Measurements from ENCODE around the gene CAB39.

Gene CAB39

DNA sequence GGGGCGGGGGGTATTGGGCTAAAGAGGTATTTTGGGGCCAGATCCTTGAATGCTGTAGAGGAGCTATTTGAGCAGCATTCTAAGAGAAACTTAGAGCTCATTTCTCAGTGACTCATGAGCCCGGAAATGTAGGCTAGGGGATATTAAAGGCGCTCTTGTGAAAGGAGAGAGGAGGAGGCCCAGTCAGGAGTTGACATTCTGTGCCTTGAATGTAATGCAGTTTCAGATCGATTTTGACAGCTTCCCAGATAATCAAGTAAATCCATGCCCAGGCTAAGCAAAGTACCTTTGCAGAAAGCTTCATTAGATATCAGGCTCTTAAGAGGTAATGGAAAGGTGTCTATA, 1.5 kb downstream of the CAB39 start:
- H2AFZ ChIP-seq (ENCODE audit: low read depth), result no peak overlapping the region
- peaks cover 18% of the 10 kb centered on the region for H4K20me1 ChIP-seq (ENCODE audit: insufficient read depth)
- H3K4me2 ChIP-seq, result peak overlapping the region; percentile 76
- peaks cover 61% of the 10 kb centered on the region for H3K79me2 ChIP-seq (ENCODE audit: insufficient read depth, low read depth)
- H3K4me1 ChIP-seq (ENCODE audit: low read depth, poor library complexity, severe bottlenecking), result peaks cover 46% of the 10 kb centered on the region
- peak overlapping the region; percentile 36; the same call in 1 of the 2 replicates for H3K27ac ChIP-seq
- H3K9ac ChIP-seq, result peak overlapping the region; percentile 72; the same call in 1 of the 2 replicates
- H3K36me3 ChIP-seq (ENCODE audit: insufficient read depth), result no peaks in the 10 kb centered on the region
- no peaks in the 10 kb centered on the region for H3K27me3 ChIP-seq (ENCODE audit: insufficient read depth, low read depth)
- TF ChIP-seq, protein P1, sequence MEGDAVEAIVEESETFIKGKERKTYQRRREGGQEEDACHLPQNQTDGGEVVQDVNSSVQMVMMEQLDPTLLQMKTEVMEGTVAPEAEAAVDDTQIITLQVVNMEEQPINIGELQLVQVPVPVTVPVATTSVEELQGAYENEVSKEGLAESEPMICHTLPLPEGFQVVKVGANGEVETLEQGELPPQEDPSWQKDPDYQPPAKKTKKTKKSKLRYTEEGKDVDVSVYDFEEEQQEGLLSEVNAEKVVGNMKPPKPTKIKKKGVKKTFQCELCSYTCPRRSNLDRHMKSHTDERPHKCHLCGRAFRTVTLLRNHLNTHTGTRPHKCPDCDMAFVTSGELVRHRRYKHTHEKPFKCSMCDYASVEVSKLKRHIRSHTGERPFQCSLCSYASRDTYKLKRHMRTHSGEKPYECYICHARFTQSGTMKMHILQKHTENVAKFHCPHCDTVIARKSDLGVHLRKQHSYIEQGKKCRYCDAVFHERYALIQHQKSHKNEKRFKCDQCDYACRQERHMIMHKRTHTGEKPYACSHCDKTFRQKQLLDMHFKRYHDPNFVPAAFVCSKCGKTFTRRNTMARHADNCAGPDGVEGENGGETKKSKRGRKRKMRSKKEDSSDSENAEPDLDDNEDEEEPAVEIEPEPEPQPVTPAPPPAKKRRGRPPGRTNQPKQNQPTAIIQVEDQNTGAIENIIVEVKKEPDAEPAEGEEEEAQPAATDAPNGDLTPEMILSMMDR (conservative IDR thresholded peaks at IDR 0.05; ENCODE audit: low read depth, low read length), result no peak
- H3K4me3 ChIP-seq (IDR thresholded peaks at IDR 0.05; ENCODE audit: insufficient read depth, low read depth, low read length), result peak overlapping the region; percentile 85

DNA sequence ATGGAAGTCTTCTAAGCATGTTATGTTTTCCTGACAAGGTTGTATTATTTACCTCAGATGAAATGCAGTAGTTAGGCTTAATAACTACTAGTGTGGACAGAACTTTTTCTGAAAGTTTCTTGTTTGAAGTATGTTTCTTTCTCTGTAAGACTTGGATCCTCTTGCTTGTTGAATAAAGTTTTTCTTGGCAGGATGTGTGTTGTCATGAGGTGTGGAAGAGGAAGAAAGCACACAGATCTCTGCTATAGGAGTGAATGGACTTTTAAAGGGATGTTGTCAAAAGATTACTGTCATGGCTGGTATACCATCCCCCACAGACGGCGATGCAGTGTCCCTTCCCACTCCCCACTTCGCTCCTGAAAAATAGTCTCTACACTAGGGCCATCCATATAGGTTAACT, 2.6 kb downstream of the CAB39 start:
- Histone ChIP-seq H2AFZ (ENCODE audit: low read depth) (no peak overlapping the region), H3K9ac (no peak overlapping the region), H3K79me2 (ENCODE audit: insufficient read depth, low read depth) (peaks cover 71% of the 10 kb centered on the region), H3K36me3 (ENCODE audit: insufficient read depth) (no peaks in the 10 kb centered on the region), H4K20me1 (ENCODE audit: insufficient read depth) (peaks cover 18% of the 10 kb centered on the region), H3K4me2 (peak overlapping the region; percentile 76), H3K4me1 (ENCODE audit: low read depth, poor library complexity, severe bottlenecking) (peaks cover 46% of the 10 kb centered on the region), H3K27me3 (ENCODE audit: insufficient read depth, low read depth) (no peaks in the 10 kb centered on the region), H3K27ac (no peak overlapping the region), H3K4me3 (IDR thresholded peaks at IDR 0.05; ENCODE audit: insufficient read depth, low read depth, low read length) (no peak overlapping the region)
- TF ChIP-seq, protein P1 (conservative IDR thresholded peaks at IDR 0.05; ENCODE audit: low read depth, low read length), result no peak

DNA sequence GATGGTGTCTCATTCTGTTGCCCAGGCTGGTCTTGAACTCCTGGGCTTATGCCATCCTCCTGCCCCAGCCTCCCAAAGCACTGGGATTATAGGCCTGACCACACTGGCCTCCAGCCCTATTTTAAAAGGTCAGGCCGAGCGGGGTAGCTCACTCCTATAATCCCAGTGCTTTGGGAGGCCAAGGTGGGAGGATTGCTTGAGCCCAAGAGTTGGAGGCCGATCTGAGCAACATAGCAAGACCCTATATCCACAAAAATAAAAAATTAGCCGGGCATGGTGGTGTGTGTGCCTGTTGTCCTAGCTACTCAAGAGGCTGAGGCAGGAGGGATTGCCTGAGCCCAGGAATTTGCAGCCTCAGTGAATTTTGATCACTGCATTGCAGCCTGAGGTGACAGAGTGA, 3.9 kb downstream of the CAB39 start:
- H3K36me3 ChIP-seq (ENCODE audit: insufficient read depth), result no peaks in the 10 kb centered on the region
- peaks cover 85% of the 10 kb centered on the region for H3K79me2 ChIP-seq (ENCODE audit: insufficient read depth, low read depth)
- no peak overlapping the region for H3K4me3 ChIP-seq (IDR thresholded peaks at IDR 0.05; ENCODE audit: insufficient read depth, low read depth, low read length)
- no peak overlapping the region for H3K27ac ChIP-seq
- no peak overlapping the region for H2AFZ ChIP-seq (ENCODE audit: low read depth)
- TF ChIP-seq, protein P1 (conservative IDR thresholded peaks at IDR 0.05; ENCODE audit: low read depth, low read length), result no peak
- peaks cover 58% of the 10 kb centered on the region for H3K4me1 ChIP-seq (ENCODE audit: low read depth, poor library complexity, severe bottlenecking)
- no peak overlapping the region for H3K4me2 ChIP-seq
- H4K20me1 ChIP-seq (ENCODE audit: insufficient read depth), result peaks cover 18% of the 10 kb centered on the region
- no peaks in the 10 kb centered on the region for H3K27me3 ChIP-seq (ENCODE audit: insufficient read depth, low read depth)
- no peak overlapping the region for H3K9ac ChIP-seq

DNA sequence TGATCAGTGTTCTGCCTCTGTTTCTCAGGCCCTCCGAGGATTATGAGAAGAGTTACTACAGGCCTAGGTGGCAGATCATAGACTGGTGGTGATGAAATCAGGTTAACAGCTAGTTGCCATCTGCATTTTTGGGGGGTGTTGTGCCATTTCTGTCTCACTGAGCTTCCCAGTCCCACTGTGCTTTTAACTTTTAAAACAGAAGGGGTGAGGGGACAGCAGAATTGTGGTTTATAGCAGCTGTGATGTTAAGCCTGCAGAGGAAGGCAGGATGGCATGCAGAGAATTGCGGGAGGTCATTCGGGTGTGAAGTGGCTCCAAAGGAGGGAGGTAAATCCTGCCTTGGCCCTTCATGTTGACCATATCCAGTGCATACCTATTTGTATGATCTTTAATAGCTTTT, 5.0 kb downstream of the CAB39 start:
- Histone ChIP-seq H3K36me3 (ENCODE audit: insufficient read depth) (no peaks in the 10 kb centered on the region), H3K27ac (no peak overlapping the region), H4K20me1 (ENCODE audit: insufficient read depth) (peaks cover 18% of the 10 kb centered on the region), H3K27me3 (ENCODE audit: insufficient read depth, low read depth) (no peaks in the 10 kb centered on the region), H2AFZ (ENCODE audit: low read depth) (no peak overlapping the region), H3K9ac (no peak overlapping the region), H3K79me2 (ENCODE audit: insufficient read depth, low read depth) (peaks cover 95% of the 10 kb centered on the region), H3K4me3 (IDR thresholded peaks at IDR 0.05; ENCODE audit: insufficient read depth, low read depth, low read length) (no peak overlapping the region), H3K4me2 (no peak overlapping the region), H3K4me1 (ENCODE audit: low read depth, poor library complexity, severe bottlenecking) (peaks cover 60% of the 10 kb centered on the region)
- TF ChIP-seq, protein P1 (conservative IDR thresholded peaks at IDR 0.05; ENCODE audit: low read depth, low read length), result no peak
